GM12892 (cell line): ENCODE data around the gene KCNC1.

Source experiments
- DNase-seq: peaks from one replicate; pipeline ENCODE4 v3.0.0; 2011; ENCODE audit not compliant: insufficient read length
- FAIRE-seq: peaks from 2 replicates; lab custom pipeline; 2011; peaks lifted over from hg19 to GRCh38; lab: Jason Lieb, UNC
- POLR2A ChIP-seq: IDR thresholded peaks from 2 replicates; pipeline ENCODE4 v1.6.1; 2011; ENCODE audit warnings: low read depth, low read length, control low read depth
- POLR2AphosphoS5 ChIP-seq: IDR thresholded peaks from 2 replicates; pipeline ENCODE4 v1.6.1; 2011; ENCODE audit warnings: low read depth, low read length, control low read depth
- TAF1 ChIP-seq: IDR thresholded peaks from 2 replicates; pipeline ENCODE4 v1.6.1; 2011; ENCODE audit warnings: low read depth, mild to moderate bottlenecking, control low read depth, low read length, borderline replicate concordance

Gene KCNC1

DNA sequence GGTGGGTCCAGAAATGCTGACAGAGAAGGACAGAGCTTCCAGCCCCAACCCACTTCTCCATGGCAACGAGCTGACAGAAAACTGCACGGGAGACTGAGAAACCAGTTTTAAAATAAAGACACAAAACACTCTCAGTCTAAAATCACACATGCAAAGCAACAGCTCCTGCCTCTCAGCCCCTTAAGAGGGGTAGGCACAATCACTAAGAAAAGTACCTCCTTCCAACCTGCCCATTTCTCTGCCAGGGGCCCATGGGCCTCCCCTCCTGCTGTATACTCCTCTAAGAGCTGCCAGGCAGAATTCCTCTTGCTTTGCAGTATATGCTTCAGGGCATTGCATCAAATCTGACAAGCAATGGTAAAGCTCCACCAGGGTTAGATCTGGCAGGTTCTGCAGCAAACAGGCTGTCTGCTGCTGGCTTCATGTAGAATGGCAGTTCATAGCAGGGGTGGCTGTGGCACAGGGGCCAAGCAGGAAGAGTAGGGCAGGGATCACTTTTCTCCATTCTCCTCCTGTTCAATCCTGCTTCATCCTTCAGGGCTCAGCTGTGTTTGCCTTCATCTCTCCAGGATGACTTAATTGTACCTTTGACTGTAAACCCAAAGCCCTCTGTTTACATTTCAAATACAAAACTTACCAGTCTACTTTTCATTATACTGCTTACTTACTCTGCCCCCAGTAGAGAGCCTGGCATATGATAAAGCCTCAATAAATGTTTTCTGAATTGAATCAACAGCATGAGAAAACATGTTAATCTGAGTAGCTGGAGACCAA, 77.7 kb downstream of the KCNC1 start:
- TF ChIP-seq POLR2AphosphoS5 (no peak), POLR2A (no peak), TAF1 (no peak)
- DNase-seq, result no peak
- no peak for FAIRE-seq

DNA sequence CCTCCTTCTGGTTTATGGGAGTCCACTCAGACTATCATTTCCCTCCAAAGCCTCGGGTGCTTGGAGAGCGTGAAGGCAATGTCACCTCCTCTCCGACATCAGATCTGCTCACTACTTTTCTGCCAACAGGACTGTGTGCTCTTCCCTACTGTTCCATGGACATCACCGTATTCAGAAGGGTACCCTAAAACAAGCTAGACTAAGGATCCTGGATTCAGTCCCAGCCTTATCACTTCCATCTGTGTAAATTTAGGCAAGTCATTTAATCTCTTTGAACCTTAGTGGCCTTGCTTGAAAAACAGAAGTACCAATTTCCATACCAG, 78.2 kb downstream of the KCNC1 start:
- no peak for FAIRE-seq
- DNase-seq, result no peak
- TF ChIP-seq TAF1, result no peak
- TF ChIP-seq POLR2A, result no peak
- no peak for TF ChIP-seq POLR2AphosphoS5

- FAIRE-seq (no peak), DNase-seq (no peak)
- no peak for TF ChIP-seq TAF1
- TF ChIP-seq POLR2AphosphoS5, result no peak
- no peak for TF ChIP-seq POLR2A
Measured at GRCh38 chr11:17813391-17814059, 78.9 kb downstream of the KCNC1 start.

GRCh38 chr11:17814546-17814945, 80.0 kb downstream of the KCNC1 start:
- TF ChIP-seq TAF1 (no peak), POLR2AphosphoS5 (no peak), POLR2A (no peak)
- DNase-seq, result no peak
- FAIRE-seq, result no peak

- no peak for FAIRE-seq
- TF ChIP-seq POLR2A (no peak), POLR2AphosphoS5 (no peak), TAF1 (no peak)
- no peak for DNase-seq
Measured at GRCh38 chr11:17816232-17816931, 81.8 kb downstream of the KCNC1 start.

DNA sequence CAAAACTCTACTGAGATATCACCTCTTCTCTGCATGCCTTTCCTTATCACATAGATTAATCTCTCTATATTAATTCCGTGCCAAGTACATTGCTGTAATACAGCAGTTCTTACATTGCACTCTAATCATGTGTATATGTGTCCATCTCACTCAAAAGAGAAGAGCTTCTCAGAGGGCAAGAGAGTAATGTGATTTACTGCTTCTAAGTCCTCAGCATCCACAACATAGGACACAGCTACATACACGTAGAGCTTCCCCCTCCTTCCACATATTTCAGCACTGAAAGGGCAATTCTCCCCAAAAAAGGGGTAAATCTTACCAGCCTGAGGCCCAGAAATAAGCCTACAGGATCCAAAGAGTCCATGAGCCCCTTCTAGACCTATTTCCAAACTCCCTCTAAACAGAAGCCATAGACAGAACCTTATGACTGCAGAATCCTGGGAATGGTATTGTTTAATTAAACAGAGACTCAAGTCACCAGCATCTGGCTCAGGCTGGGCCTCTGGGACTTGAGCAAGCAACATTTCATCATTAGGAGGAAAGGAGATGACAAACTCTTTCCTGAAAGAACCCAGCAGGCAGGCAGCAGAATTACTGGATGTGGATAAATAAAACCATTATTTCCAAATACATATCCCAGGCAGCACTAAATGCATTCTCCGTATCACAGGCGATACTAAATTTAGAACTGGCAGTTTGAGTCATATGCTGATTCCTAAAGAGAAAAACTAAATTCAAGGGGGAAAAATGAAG, 87.2 kb downstream of the KCNC1 start:
- no peak for TF ChIP-seq TAF1
- TF ChIP-seq POLR2A, result no peak
- TF ChIP-seq POLR2AphosphoS5, result no peak

GRCh38 chr11:17822401-17822781, 87.8 kb downstream of the KCNC1 start:
- FAIRE-seq (no peak), DNase-seq (no peak)

More for the DNA sequence above, 87.2 kb downstream of the KCNC1 start:
- DNase-seq (no peak), FAIRE-seq (no peak)

DNA sequence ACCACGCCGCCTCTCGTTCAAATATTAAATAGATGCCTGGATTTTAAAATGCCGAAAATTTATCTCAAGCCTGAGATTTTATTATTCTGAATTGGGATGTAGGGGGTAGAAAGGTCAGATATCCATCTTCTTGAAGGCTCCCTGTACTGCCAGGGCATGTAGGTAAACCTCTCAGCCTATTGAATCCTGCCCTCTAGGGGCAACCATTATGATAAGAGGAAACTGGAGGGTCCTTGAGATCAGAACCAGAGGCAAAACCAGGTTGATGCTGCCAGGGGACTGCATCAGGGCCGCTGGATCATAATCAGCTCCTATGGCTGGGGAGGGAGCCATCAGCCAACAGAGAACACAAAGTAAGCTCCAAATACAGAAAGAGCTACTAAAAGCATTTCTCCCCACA, 92.4 kb downstream of the KCNC1 start:
- FAIRE-seq, result no peak
- no peak for DNase-seq
- TF ChIP-seq POLR2AphosphoS5, result no peak
- TF ChIP-seq POLR2A, result no peak
- TF ChIP-seq TAF1, result no peak

More at GRCh38 chr11:17822401-17822781, 87.8 kb downstream of the KCNC1 start:
- TF ChIP-seq POLR2A, result no peak
- TF ChIP-seq POLR2AphosphoS5, result no peak
- TF ChIP-seq TAF1, result no peak

DNA sequence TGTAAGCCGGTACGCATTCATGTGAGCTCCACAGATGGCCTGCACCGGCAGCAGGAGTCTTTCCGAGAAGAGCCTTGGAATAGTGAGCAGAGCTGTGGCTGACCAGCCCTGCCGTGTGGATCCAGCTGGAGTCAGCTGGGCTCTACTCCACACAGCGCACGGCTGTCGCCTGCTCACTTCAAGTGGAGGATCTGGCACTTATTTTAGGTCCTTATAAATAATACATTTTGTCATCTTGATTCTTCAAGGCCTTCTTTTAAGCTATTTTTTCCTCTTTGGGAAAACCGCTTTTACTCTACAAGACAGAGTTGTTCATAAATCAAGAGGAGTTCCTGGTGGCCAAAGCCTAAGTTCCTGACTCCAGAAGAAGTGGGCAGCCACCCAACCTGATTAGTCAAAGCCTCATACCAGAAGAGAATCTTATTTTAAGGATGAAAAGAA, 93.8 kb downstream of the KCNC1 start:
- no peak for FAIRE-seq
- DNase-seq, result no peak
- no peak for TF ChIP-seq POLR2A
- no peak for TF ChIP-seq POLR2AphosphoS5
- TF ChIP-seq TAF1, result no peak

DNA sequence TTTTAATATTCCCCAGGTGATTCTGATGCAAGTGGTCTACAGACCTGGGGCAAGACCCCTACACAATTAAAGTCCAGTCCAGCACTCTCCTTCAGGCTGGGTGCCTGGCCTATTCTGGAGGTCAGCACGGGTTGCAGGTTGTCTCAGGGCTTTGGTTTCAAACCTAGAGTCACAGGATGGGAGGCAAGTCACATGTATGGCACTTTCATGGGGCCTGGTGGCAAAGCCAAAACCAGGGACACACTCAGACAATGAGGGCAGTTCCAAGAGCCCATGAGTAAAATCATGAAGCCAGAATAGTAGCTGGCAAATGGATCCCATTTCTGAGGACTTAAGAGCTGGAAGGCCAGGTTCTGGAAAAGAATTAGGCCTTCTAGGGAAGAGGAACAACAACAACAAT, 96.6 kb downstream of the KCNC1 start:
- no peak for DNase-seq
- TF ChIP-seq POLR2A (no peak), TAF1 (no peak), POLR2AphosphoS5 (no peak)
- FAIRE-seq, result no peak

- peak; percentile 17 for FAIRE-seq
- TF ChIP-seq POLR2AphosphoS5 (no peak), TAF1 (no peak), POLR2A (no peak)
- DNase-seq, result no peak
Measured at GRCh38 chr11:17831883-17832282, 97.3 kb downstream of the KCNC1 start.
